ENCODE data around the gene PCSK2. TPM values are rescaled to one million over a fixed set of nuclear protein-coding genes. Genes with fewer than 3 reads are reported as not detected.

The PCSK2 gene
- total and polyA plus RNA-seq, 2 donors (not counting 3 experiments of a cell fraction or from before 2014, with no cell fraction given) = not detected

DNA sequence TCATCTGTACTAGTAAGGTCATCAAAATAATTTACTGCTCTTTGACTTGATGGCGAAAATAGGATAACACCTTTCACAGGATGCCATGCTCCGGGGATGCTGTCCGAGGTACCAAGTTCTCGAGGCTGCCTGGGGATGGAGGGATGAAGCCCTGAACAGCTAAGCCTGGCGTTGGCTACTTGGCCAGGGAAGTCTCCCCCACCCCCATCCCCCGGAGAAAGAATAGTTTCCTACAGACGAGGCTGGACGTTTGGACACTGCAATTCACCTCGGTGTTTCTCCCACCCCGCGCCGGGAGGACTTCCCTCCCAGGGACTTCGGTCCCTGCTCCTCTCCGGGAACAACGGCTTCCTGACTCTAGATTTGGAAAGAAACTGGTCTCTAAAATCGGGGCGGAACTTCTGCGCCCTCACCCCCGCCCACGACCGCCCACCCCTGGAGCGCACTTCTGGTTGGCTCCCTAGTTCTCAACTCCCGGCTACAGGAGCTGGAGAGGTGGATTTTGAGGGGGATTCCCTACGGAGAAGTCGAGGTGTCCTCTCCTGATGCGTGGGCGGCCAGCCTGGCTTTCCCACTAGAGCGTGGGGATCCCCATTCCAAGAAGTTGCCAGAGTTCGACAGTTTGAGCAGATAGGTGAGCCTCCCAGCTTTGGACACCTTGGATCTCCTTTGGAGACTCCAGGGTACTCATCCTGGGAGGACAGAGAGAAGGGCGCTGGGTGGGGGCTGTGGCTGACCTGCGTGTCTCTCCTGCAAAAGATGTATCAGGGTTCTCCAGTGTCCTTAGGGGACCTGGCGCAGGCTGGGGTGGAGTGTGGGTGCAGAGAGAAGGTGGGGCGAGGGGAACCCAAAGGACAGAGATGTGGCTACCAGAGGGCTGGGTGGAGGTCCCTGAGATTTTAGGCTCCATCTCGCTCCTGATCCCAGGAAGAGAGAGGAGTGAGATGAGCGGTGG, 1.1 kb downstream of the PCSK2 start:
- Histone ChIP-seq H3K9me1 (replicated peaks; ENCODE audit: control insufficient read depth, extremely low read depth, insufficient read depth, low read length) (no peaks in the 10 kb centered on the region), H3K79me2 (ENCODE audit: control insufficient read depth, insufficient read depth, low read length) (no peaks in the 10 kb centered on the region), H4K20me1 (replicated peaks; ENCODE audit: control insufficient read depth, extremely low read depth, insufficient read depth, low read length) (no peaks in the 10 kb centered on the region), H3K27me3 (ENCODE audit: control insufficient read depth in 2 of 2, insufficient read depth in 2 of 2, low read length in 2 of 2) (peaks cover 15 to 25% of the 10 kb centered on the region in 2 experiments), H3K4me1 (ENCODE audit: control insufficient read depth, extremely low read depth, insufficient read depth, low read length) (no peaks in the 10 kb centered on the region), H3K9me3 (replicated peaks; ENCODE audit: control insufficient read depth, insufficient read depth, low read length) (no peaks in the 10 kb centered on the region), H3K4me3 (replicated peaks in 1 of 3; ENCODE audit: insufficient read depth in 1 of 3, low read depth in 1 of 3, low read length in 3 of 3) (no peak overlapping the region), H3K9ac (replicated peaks; ENCODE audit: extremely low read depth, insufficient read depth, low read length) (no peak overlapping the region), H3K27ac (ENCODE audit: insufficient read depth, low read depth, low read length) (no peak overlapping the region), H2AFZ (ENCODE audit: low read depth, low read length) (no peak overlapping the region), H3K36me3 (ENCODE audit: control insufficient read depth in 2 of 2, extremely low read depth in 1 of 2, insufficient read depth in 2 of 2, low read length in 2 of 2) (no peaks in the 10 kb centered on the region), H3K4me2 (ENCODE audit: insufficient read depth, low read length) (no peak overlapping the region)
- ChIA-PET POLR2A (no interaction called here), CTCF (no interaction called here)
- DNase-seq (ENCODE audit: low read depth, low spot score) = no peak
- TF ChIP-seq, protein P1, sequence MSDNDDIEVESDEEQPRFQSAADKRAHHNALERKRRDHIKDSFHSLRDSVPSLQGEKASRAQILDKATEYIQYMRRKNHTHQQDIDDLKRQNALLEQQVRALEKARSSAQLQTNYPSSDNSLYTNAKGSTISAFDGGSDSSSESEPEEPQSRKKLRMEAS (IDR thresholded peaks at IDR 0.05; ENCODE audit: insufficient read depth, insufficient read length) = no peak
- TF ChIP-seq EZH2 (IDR thresholded peaks at IDR 0.05; ENCODE audit: borderline replicate concordance, low read depth, low read length, severe bottlenecking) (no peak), FOS (IDR thresholded peaks at IDR 0.05; ENCODE audit: borderline replicate concordance, insufficient read depth, low read length) (no peak), GATA2 (IDR thresholded peaks at IDR 0.05; ENCODE audit: insufficient read depth, insufficient read length, low read depth, low read length) (no peak), MYC (IDR thresholded peaks at IDR 0.05; ENCODE audit: low read depth, low read length) (no peak), POLR2AphosphoS5 (IDR thresholded peaks at IDR 0.05; ENCODE audit: insufficient read depth, low read depth, low read length) (no peak), POLR2A (IDR thresholded peaks at IDR 0.05; ENCODE audit: low read depth, low read length) (no peak), JUN (IDR thresholded peaks at IDR 0.05; ENCODE audit: borderline replicate concordance, insufficient read depth, insufficient read length, low read depth) (no peak)
- TF ChIP-seq, protein P2, sequence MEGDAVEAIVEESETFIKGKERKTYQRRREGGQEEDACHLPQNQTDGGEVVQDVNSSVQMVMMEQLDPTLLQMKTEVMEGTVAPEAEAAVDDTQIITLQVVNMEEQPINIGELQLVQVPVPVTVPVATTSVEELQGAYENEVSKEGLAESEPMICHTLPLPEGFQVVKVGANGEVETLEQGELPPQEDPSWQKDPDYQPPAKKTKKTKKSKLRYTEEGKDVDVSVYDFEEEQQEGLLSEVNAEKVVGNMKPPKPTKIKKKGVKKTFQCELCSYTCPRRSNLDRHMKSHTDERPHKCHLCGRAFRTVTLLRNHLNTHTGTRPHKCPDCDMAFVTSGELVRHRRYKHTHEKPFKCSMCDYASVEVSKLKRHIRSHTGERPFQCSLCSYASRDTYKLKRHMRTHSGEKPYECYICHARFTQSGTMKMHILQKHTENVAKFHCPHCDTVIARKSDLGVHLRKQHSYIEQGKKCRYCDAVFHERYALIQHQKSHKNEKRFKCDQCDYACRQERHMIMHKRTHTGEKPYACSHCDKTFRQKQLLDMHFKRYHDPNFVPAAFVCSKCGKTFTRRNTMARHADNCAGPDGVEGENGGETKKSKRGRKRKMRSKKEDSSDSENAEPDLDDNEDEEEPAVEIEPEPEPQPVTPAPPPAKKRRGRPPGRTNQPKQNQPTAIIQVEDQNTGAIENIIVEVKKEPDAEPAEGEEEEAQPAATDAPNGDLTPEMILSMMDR (IDR thresholded peaks at IDR 0.05; ENCODE audit: extremely low read depth in 1 of 2, insufficient read depth in 1 of 2, low read depth in 1 of 2, low read length in 2 of 2) = no peak
- no TSS peak for BruUV-seq (replicated peaks)
- intact Hi-C loops (cut with micrococcal nuclease) (no loop called here), dilution Hi-C loops (cut with MboI; ENCODE audit: extremely low pct_ligation_motif_present, low sequenced_read_pairs) (no loop called here)
- no peak for FAIRE-seq

All from endothelial cell of umbilical vein (primary cell).